ENCODE measurements around the gene TBC1D9B. TPM values are rescaled to one million over a fixed set of nuclear protein-coding genes. Genes with fewer than 3 reads are reported as not detected.

Gene TBC1D9B
- total RNA-seq, 2 experiments from 2014 or later = 64.1 to 69.2 TPM

GRCh38 chr5:179832039-179832745 lies 75.5 kb downstream of the TBC1D9B start:
- H3K27me3 Mint-ChIP-seq = no peaks in the 10 kb centered on the region
- H3K36me3 Mint-ChIP-seq (ENCODE audit: low read depth) = peaks cover 81% of the 10 kb centered on the region
- POLR2A ChIA-PET = interaction anchor here (0.9 to 2.6 kb wide), 3 partner anchors 10 to 28 kb away, joined by 3 to 10 read pairs (median 3); partner anchors contain the start of gene SQSTM1
- H3K4me1 Mint-ChIP-seq = peaks cover 22% of the 10 kb centered on the region
- no peaks in the 10 kb centered on the region for H3K9me3 Mint-ChIP-seq
- no peak overlapping the region for H3K27ac Mint-ChIP-seq
- no peak overlapping the region for H3K4me3 Mint-ChIP-seq
- CTCF ChIA-PET = no interaction called here
- DNase-seq = no peak

GRCh38 chr5:179830818-179831468 lies 76.8 kb downstream of the TBC1D9B start:
- Mint-ChIP-seq H3K27me3 (no peaks in the 10 kb centered on the region), H3K9me3 (no peaks in the 10 kb centered on the region), H3K27ac (no peak overlapping the region), H3K4me1 (peaks cover 12% of the 10 kb centered on the region), H3K36me3 (ENCODE audit: low read depth) (peaks cover 81% of the 10 kb centered on the region), H3K4me3 (no peak overlapping the region)
- ChIA-PET POLR2A (interaction anchor here (1.1 to 2.6 kb wide), 3 partner anchors 9 to 27 kb away, joined by 3 to 10 read pairs (median 3); partner anchors contain the start of gene SQSTM1), CTCF (no interaction called here)
- DNase-seq = no peak

DNA sequence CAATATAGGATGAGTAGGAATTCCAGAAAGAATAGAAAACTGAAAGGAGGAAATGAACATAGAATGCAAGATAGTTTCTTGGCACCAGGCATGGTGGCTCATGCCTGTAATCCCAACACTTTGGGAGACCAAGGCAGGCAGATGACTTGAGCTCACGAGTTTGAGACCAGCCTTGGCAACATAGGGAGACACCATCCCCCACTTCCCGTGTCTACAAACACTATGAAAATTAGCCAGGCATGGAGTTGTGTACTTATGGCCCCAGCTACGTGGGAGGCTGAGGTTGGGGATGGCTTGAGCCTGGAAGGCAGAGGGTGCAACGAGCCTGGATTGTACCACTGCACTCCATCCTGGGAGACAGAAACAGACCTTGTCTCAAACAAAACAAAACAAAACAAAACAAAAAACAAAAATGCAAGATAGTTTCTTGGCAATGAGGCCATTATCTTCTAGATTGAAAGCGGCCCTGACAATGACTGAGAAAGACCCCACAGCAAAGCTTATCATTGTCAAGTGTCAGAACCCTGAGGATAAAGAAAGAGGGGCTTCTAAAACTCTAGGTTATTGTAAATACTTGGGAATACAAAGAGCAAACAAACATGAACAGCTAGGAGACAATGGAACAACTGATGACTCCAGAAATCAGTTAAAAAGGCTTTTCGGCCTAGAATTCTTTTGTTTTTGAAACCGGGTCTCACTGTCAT lies 77.8 kb downstream of the TBC1D9B start:
- peaks cover 84% of the 10 kb centered on the region for H3K36me3 Mint-ChIP-seq (ENCODE audit: low read depth)
- ChIA-PET POLR2A (interaction anchor here (1.1 to 2.6 kb wide), 2 partner anchors 8 to 9 kb away, joined by 3 to 10 read pairs; partner anchors contain the start of gene SQSTM1), CTCF (no interaction called here)
- no peak overlapping the region for H3K4me3 Mint-ChIP-seq
- peaks cover 7% of the 10 kb centered on the region for H3K4me1 Mint-ChIP-seq
- H3K9me3 Mint-ChIP-seq = no peaks in the 10 kb centered on the region
- no peak overlapping the region for H3K27ac Mint-ChIP-seq
- H3K27me3 Mint-ChIP-seq = no peaks in the 10 kb centered on the region
- no peak for DNase-seq

- Mint-ChIP-seq H3K4me3 (no peak overlapping the region), H3K27ac (no peak overlapping the region), H3K27me3 (no peaks in the 10 kb centered on the region), H3K4me1 (peaks cover 10% of the 10 kb centered on the region), H3K36me3 (ENCODE audit: low read depth) (peaks cover 92% of the 10 kb centered on the region), H3K9me3 (no peaks in the 10 kb centered on the region)
- ChIA-PET POLR2A (interaction anchor here (1.3 kb wide), 1 partner anchor 8 kb away, joined by 3 read pairs; no protein-coding TSS in a partner anchor), CTCF (no interaction called here)
- no peak for DNase-seq
Measured at GRCh38 chr5:179828756-179829421, 78.8 kb downstream of the TBC1D9B start.

- DNase-seq = no peak
- peaks cover 13% of the 10 kb centered on the region for H3K4me1 Mint-ChIP-seq
- CTCF ChIA-PET = interaction anchor here (1.2 kb wide), 1 partner anchor 26 kb away, joined by 3 read pairs; no protein-coding TSS in a partner anchor
- POLR2A ChIA-PET = interaction anchor here (1.3 kb wide), 1 partner anchor 9 kb away, joined by 3 read pairs; no protein-coding TSS in a partner anchor
- no peaks in the 10 kb centered on the region for H3K27me3 Mint-ChIP-seq
- H3K27ac Mint-ChIP-seq = no peak overlapping the region
- H3K4me3 Mint-ChIP-seq = no peak overlapping the region
- H3K36me3 Mint-ChIP-seq (ENCODE audit: low read depth) = peaks cover 92% of the 10 kb centered on the region
- no peaks in the 10 kb centered on the region for H3K9me3 Mint-ChIP-seq
Measured at GRCh38 chr5:179827680-179828079, 80.0 kb downstream of the TBC1D9B start.

- Mint-ChIP-seq H3K36me3 (ENCODE audit: low read depth) (peaks cover 92% of the 10 kb centered on the region), H3K4me3 (no peak overlapping the region), H3K27me3 (no peaks in the 10 kb centered on the region), H3K9me3 (no peaks in the 10 kb centered on the region), H3K4me1 (peaks cover 26% of the 10 kb centered on the region), H3K27ac (no peak overlapping the region)
- ChIA-PET CTCF (no interaction called here), POLR2A (no interaction called here)
- no peak for DNase-seq
Measured at GRCh38 chr5:179825655-179826182, 82.0 kb downstream of the TBC1D9B start.

- POLR2A ChIA-PET = no interaction called here
- Mint-ChIP-seq H3K27me3 (no peaks in the 10 kb centered on the region), H3K9me3 (no peaks in the 10 kb centered on the region), H3K36me3 (ENCODE audit: low read depth) (peaks cover 83% of the 10 kb centered on the region), H3K4me1 (peaks cover 35% of the 10 kb centered on the region), H3K4me3 (no peak overlapping the region), H3K27ac (no peak overlapping the region)
- DNase-seq = no peak
- CTCF ChIA-PET = interaction anchor here (0.5 kb wide), 1 partner anchor 33 kb away, joined by 4 read pairs; no protein-coding TSS in a partner anchor
Measured at GRCh38 chr5:179824745-179825112, 83.0 kb downstream of the TBC1D9B start.

DNA sequence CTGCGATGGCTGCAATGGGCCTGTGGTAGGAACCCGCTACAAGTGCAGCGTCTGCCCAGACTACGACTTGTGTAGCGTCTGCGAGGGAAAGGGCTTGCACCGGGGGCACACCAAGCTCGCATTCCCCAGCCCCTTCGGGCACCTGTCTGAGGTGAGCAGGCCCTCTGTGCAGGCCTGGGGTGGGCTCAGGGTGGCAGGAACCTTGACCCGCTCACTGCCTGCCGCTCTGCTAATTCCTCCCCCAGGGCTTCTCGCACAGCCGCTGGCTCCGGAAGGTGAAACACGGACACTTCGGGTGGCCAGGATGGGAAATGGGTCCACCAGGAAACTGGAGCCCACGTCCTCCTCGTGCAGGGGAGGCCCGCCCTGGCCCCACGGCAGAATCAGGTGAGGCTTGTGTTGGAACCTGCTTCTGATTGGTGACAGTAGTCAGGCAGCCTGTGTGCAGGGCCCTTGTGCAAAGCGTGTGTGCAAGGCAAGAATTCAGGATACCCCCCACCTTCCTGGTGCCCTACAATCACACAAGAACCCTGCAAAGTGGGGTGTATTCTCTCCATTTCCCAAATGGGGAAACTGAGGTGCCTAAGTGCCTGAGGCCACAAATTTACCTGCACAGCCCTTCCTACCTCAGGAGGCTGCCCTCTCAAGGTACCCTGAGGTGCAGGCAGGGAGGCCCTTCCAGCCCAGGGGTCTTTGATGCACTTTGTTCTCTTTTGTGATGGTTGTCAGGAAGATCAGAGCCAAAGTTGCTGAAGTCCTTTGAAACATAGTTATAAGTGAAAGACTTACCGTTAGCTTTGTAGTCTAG lies 83.6 kb downstream of the TBC1D9B start:
- Mint-ChIP-seq H3K4me1 (peaks cover 40% of the 10 kb centered on the region), H3K9me3 (no peaks in the 10 kb centered on the region), H3K36me3 (ENCODE audit: low read depth) (peaks cover 77% of the 10 kb centered on the region), H3K27ac (no peak overlapping the region), H3K4me3 (no peak overlapping the region), H3K27me3 (no peaks in the 10 kb centered on the region)
- no peak for DNase-seq
- POLR2A ChIA-PET = no interaction called here
- CTCF ChIA-PET = interaction anchor here (0.5 kb wide), 1 partner anchor 33 kb away, joined by 4 read pairs; no protein-coding TSS in a partner anchor

DNA sequence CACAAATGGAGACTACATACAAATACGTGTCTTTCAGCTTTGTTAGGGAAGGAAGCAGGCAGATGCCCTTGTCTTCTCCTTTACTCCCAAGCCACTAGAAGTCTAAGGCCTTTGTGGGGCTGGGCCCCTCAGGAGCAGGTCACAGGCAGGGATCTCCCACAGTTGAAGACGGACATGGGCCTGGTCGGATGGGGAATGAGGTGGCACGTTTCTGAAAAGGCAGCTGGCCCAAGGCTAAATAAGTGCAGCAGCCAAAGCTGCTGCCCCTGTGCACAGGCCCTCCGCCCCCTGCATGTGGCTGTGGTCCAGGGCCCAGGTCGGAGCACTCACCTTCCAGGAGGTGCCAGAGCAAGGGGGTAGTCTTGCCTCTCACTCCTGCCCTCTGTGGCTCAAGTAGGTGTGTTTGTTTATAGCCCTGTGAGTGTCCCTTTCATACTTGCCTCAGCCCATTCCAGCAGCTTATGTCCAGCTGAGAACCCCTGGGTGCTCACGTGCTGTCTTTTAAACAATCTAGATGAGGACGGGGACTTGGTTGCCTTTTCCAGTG lies 85.2 kb downstream of the TBC1D9B start:
- Mint-ChIP-seq H3K36me3 (ENCODE audit: low read depth) (peaks cover 63% of the 10 kb centered on the region), H3K4me1 (peaks cover 51% of the 10 kb centered on the region)
- CTCF ChIA-PET = interaction anchor here (1.0 to 1.3 kb wide), 3 partner anchors 15 to 55 kb away, joined by 3 to 4 read pairs (median 3); no protein-coding TSS in a partner anchor

GRCh38 chr5:179822059-179822432 lies 85.7 kb downstream of the TBC1D9B start:
- ChIA-PET CTCF (interaction anchor here (1.0 to 1.3 kb wide), 3 partner anchors 14 to 55 kb away, joined by 3 to 4 read pairs (median 3); no protein-coding TSS in a partner anchor), POLR2A (interaction anchor here (0.5 to 2.7 kb wide), 10 partner anchors 9 to 120 kb away, joined by 3 to 19 read pairs (median 4); partner anchors contain the start of gene MRNIP)
- no peak for DNase-seq
- peak overlapping the region; percentile 93 for H3K4me3 Mint-ChIP-seq
- H3K4me1 Mint-ChIP-seq = peaks cover 53% of the 10 kb centered on the region
- H3K27me3 Mint-ChIP-seq = no peaks in the 10 kb centered on the region
- H3K27ac Mint-ChIP-seq = peak overlapping the region; percentile 97
- H3K36me3 Mint-ChIP-seq (ENCODE audit: low read depth) = peaks cover 58% of the 10 kb centered on the region
- H3K9me3 Mint-ChIP-seq = no peaks in the 10 kb centered on the region

More for the DNA sequence above, 85.2 kb downstream of the TBC1D9B start:
- peak overlapping the region; percentile 93 for H3K4me3 Mint-ChIP-seq
- peak overlapping the region; percentile 40 for H3K27ac Mint-ChIP-seq
- POLR2A ChIA-PET = interaction anchor here (0.6 to 2.7 kb wide), 9 partner anchors 8 to 91 kb away, joined by 3 to 19 read pairs (median 4); partner anchors contain the start of gene MRNIP
- H3K27me3 Mint-ChIP-seq = no peaks in the 10 kb centered on the region
- no peak for DNase-seq
- no peaks in the 10 kb centered on the region for H3K9me3 Mint-ChIP-seq

DNA sequence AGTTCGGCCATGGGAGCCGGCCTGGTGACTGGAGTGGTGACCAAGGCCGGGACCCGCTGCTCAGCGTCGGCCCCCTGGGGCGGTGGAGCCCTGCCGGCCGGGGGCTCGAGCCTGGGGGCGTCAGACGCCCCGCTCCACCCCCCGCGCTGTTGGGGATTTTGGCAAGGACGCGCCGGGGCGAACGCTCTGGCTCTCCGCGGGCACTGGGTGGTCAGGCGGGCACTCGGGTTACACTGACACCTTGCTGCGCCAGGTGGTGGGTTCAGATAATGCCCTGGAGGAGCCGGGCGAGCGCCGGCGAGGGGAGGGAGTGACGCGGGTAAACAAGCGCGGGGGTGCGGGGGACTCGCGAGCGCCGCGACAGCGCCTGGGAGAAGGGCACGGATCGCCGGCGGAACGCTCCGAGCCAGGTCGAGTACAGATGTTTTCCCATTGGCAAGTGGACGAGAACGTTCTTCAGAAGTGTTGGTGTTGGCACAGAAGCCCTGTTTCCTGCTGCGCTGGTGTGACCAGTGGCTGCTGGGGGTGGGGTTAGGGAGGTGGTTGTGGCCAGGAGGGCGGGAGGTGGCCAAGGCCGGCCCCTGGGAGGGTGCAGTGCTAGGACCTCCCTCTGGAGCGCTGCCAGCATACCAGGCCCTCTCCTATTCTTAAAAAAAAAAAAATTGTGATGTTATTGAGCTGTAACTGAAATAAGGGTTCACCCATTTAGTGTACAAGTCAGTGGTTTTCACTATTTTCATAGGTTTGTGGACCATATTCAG lies 86.2 kb downstream of the TBC1D9B start:
- H3K9me3 Mint-ChIP-seq = no peaks in the 10 kb centered on the region
- H3K4me1 Mint-ChIP-seq = peaks cover 51% of the 10 kb centered on the region
- POLR2A ChIA-PET = interaction anchor here (0.5 to 2.7 kb wide), 19 partner anchors 9 to 262 kb away, joined by 3 to 21 read pairs (median 5); partner anchors contain the start of genes CANX, HNRNPH1, MGAT4B and MRNIP
- H3K27ac Mint-ChIP-seq = peak overlapping the region; percentile 97
- CTCF ChIA-PET = interaction anchor here (1.0 to 1.6 kb wide), 4 partner anchors 13 to 54 kb away, joined by 3 to 5 read pairs (median 4); no protein-coding TSS in a partner anchor
- DNase-seq = peak; percentile 91
- peaks cover 52% of the 10 kb centered on the region for H3K36me3 Mint-ChIP-seq (ENCODE audit: low read depth)
- H3K4me3 Mint-ChIP-seq = peak overlapping the region; percentile 93
- no peaks in the 10 kb centered on the region for H3K27me3 Mint-ChIP-seq

Data from activated CD4-positive, alpha-beta memory T cell treated with anti-CD3 and anti-CD28 coated beads, Interleukin-2, amount 10 ng/mL, durations not matched to agents 7 days and 5 days (primary cell).